Neural progenitor cell (in vitro differentiated cells): ENCODE measurements around the gene SLC43A2. TPM values are rescaled to one million over a fixed set of nuclear protein-coding genes. Genes with fewer than 3 reads are reported as not detected.

ENCODE experiments used
- DNase-seq: peaks from one replicate; pipeline ENCODE4 v3.0.0-alpha.2; 2016; ENCODE audit warnings: low spot score
- H2AFZ ChIP-seq: fragments of 200-600 bp; sonication (generic); replicated peaks from 2 replicates; pipeline ENCODE4 v1.6.1; 2016; ENCODE audit warnings: antibody characterized with exemption
- H3F3A ChIP-seq: fragments of 200-600 bp; sonication (generic); 2 replicates; pipeline ENCODE4 v1.6.1; 2016; ENCODE audit warnings: antibody characterized with exemption, low read depth
- H3K27ac ChIP-seq: fragments of 200-600 bp; sonication (generic); 2 replicates; pipeline ENCODE4 v1.5.1; 2016; ENCODE audit warnings: mild to moderate bottlenecking
- H3K27me3 ChIP-seq: fragments of 200-600 bp; sonication (generic); 2 replicates; pipeline ENCODE4 v1.6.1; 2016; ENCODE audit warnings: mild to moderate bottlenecking, moderate library complexity
- H3K36me3 ChIP-seq: fragments of 200-600 bp; sonication (generic); 2 replicates; pipeline ENCODE4 v1.5.1; 2016
- H3K4me1 ChIP-seq: fragments of 200-600 bp; sonication (generic); 2 replicates; pipeline ENCODE4 v1.6.1; 2016; ENCODE audit warnings: mixed run types
- H3K4me2 ChIP-seq: fragments of 200-600 bp; sonication (generic); 2 replicates; pipeline ENCODE4 v1.6.1; 2016
- H3K4me3 ChIP-seq: fragments of 200-600 bp; sonication (generic); 2 replicates; pipeline ENCODE4 v1.5.1; 2016
- H3K79me2 ChIP-seq: fragments of 200-600 bp; sonication (generic); 2 replicates; pipeline ENCODE4 v1.6.1; 2016; ENCODE audit warnings: low read depth
- H3K9ac ChIP-seq: fragments of 200-600 bp; sonication (generic); 2 replicates; pipeline ENCODE4 v1.6.1; 2016
- H3K9me3 ChIP-seq: fragments of 200-600 bp; sonication (generic); 2 replicates; pipeline ENCODE4 v1.5.1; 2016; ENCODE audit warnings: low read depth
- H4K20me1 ChIP-seq: fragments of 200-600 bp; sonication (generic); 2 replicates; pipeline ENCODE4 v1.6.1; 2016; ENCODE audit warnings: low read depth
- H3K27ac Mint-ChIP-seq: 3 replicates; pipeline ENCODE4 v1.8.0; 2021; ENCODE audit warnings: mixed read lengths
- H3K27me3 Mint-ChIP-seq: 2 replicates; pipeline ENCODE4 v1.8.0; 2022; ENCODE audit warnings: low read depth, mild to moderate bottlenecking, inconsistent platforms, moderate library complexity, mixed read lengths; ENCODE audit not compliant: insufficient read depth
- H3K36me3 Mint-ChIP-seq: 3 replicates; pipeline ENCODE4 v1.8.0; 2021; ENCODE audit warnings: mixed read lengths
- H3K4me1 Mint-ChIP-seq: 3 replicates; pipeline ENCODE4 v1.8.0; 2021; ENCODE audit warnings: mixed read lengths
- H3K4me3 Mint-ChIP-seq: 3 replicates; pipeline ENCODE4 v1.8.0; 2021; ENCODE audit warnings: mild to moderate bottlenecking, moderate library complexity, mixed read lengths
- H3K9me3 Mint-ChIP-seq: 3 replicates; pipeline ENCODE4 v1.8.0; 2020; ENCODE audit warnings: mixed read lengths
- EZH2 ChIP-seq: fragments of 200-600 bp; sonication (generic); IDR thresholded peaks from 2 replicates; pipeline ENCODE4 v1.6.1; 2017; ENCODE audit warnings: antibody characterized with exemption, mild to moderate bottlenecking, moderate library complexity
- EZH2phosphoT487 ChIP-seq: fragments of 200-600 bp; sonication (generic); IDR thresholded peaks from 2 replicates; pipeline ENCODE4 v1.6.1; 2017; ENCODE audit warnings: antibody characterized with exemption
- total RNA-seq: library from RNA; depleted of rRNA; stranded (reverse); fragments of >200 nt; gene quantifications from 2 replicates; pipeline ENCODE4 v1.2.3, GENCODE V29; 2015; ENCODE audit warnings: low replicate concordance
- TF ChIP-seq, protein P1 (sequence below): fragments of 200-600 bp; sonication (generic); IDR thresholded peaks from 2 replicates; pipeline ENCODE4 v1.5.1; 2017; ENCODE audit warnings: antibody characterized with exemption, mild to moderate bottlenecking

SLC43A2 gene
- total RNA-seq, 1 donor from 2014 or later = 6.8 TPM

DNA sequence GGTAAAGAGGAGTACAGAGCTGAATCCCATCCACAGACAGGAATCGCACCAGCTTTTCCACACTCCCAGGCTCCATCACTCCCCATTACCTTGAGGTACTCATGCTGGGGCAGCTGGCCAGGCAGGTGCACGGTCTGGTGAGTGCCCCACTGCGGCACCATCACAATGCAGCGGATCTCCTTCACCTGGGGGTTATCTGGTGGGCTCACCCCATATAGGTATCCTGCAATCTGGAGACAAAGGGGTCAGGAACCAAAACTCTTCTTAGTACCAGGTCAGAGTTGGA, 22.9 kb upstream of the SLC43A2 start:
- DNase-seq = no peak
- H3F3A ChIP-seq = peaks cover 60% of the 10 kb centered on the region
- H2AFZ ChIP-seq = no peak overlapping the region
- peaks cover 6% of the 10 kb centered on the region for H3K27me3 Mint-ChIP-seq
- H3K27me3 ChIP-seq = peaks cover 20% of the 10 kb centered on the region
- H3K36me3 ChIP-seq = peaks cover 15% of the 10 kb centered on the region
- H3K9me3 ChIP-seq = no peaks in the 10 kb centered on the region
- TF ChIP-seq EZH2phosphoT487 = no peak
- TF ChIP-seq, protein P1, sequence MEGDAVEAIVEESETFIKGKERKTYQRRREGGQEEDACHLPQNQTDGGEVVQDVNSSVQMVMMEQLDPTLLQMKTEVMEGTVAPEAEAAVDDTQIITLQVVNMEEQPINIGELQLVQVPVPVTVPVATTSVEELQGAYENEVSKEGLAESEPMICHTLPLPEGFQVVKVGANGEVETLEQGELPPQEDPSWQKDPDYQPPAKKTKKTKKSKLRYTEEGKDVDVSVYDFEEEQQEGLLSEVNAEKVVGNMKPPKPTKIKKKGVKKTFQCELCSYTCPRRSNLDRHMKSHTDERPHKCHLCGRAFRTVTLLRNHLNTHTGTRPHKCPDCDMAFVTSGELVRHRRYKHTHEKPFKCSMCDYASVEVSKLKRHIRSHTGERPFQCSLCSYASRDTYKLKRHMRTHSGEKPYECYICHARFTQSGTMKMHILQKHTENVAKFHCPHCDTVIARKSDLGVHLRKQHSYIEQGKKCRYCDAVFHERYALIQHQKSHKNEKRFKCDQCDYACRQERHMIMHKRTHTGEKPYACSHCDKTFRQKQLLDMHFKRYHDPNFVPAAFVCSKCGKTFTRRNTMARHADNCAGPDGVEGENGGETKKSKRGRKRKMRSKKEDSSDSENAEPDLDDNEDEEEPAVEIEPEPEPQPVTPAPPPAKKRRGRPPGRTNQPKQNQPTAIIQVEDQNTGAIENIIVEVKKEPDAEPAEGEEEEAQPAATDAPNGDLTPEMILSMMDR = no peak
- no peak for TF ChIP-seq EZH2
- peaks cover 10% of the 10 kb centered on the region for H3K4me1 Mint-ChIP-seq
- H3K4me3 ChIP-seq = no peak overlapping the region
- no peak overlapping the region for H3K27ac Mint-ChIP-seq
- H3K9me3 Mint-ChIP-seq = no peaks in the 10 kb centered on the region
- H3K4me2 ChIP-seq = no peak overlapping the region
- peaks cover 6% of the 10 kb centered on the region for H3K4me1 ChIP-seq
- H4K20me1 ChIP-seq = peaks cover 49% of the 10 kb centered on the region
- no peaks in the 10 kb centered on the region for H3K79me2 ChIP-seq
- H3K36me3 Mint-ChIP-seq = peaks cover 31% of the 10 kb centered on the region
- no peak overlapping the region for H3K9ac ChIP-seq
- no peak overlapping the region for H3K4me3 Mint-ChIP-seq
- H3K27ac ChIP-seq = no peak overlapping the region

DNA sequence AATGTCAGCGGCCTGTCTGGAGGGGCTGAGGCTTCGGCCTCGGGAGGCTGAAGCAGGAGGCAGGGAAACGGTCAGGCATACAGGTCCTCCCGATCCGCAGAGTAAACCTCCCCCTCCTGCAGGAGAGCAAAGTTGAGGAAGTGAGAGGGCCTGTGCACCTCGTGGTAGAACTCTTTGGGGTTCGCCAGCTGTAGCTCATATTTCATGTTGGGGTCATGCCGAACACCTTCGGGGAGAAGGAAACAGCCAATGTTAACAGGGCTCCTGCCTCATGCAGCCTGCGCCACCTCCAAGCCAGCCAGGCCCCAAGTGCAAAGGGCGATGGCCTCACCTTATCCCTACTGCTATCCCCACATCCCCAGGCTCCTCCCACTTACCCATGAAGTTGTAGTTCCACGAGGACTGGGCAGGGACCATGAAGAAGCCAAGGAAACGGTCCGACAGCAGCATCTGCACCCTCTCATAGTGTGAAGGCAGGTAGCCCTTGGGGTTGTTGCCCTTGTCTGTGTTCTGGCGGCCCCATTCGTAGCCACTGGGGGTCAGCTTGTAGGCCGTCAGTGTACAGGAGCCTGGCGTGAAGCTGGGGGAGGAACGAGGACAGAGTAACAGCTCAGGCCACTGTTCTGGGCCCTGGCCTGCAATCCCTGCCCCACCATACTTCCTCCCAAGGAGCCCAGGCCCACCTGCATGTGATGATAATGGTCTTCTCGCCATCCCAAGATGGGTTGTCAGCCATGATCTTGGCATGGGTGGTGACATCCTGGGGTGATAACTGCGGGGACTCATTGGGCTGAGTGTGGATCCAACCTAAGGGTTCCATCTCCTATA, 22.3 kb upstream of the SLC43A2 start:
- Histone ChIP-seq H3K4me1 (peaks cover 6% of the 10 kb centered on the region), H3F3A (peaks cover 60% of the 10 kb centered on the region), H3K36me3 (peaks cover 10% of the 10 kb centered on the region), H3K9ac (no peak overlapping the region), H3K9me3 (no peaks in the 10 kb centered on the region), H3K27ac (no peak overlapping the region), H4K20me1 (peaks cover 46% of the 10 kb centered on the region), H3K4me2 (no peak overlapping the region), H3K4me3 (no peak overlapping the region), H3K79me2 (no peaks in the 10 kb centered on the region), H2AFZ (no peak overlapping the region), H3K27me3 (peaks cover 22% of the 10 kb centered on the region)
- Mint-ChIP-seq H3K27me3 (peaks cover 6% of the 10 kb centered on the region), H3K9me3 (no peaks in the 10 kb centered on the region), H3K27ac (no peak overlapping the region), H3K36me3 (peaks cover 27% of the 10 kb centered on the region), H3K4me3 (peak overlapping the region; percentile 15), H3K4me1 (peaks cover 13% of the 10 kb centered on the region)
- TF ChIP-seq, protein P1 = no peak
- TF ChIP-seq EZH2 = no peak
- TF ChIP-seq EZH2phosphoT487 = no peak
- no peak for DNase-seq

DNA sequence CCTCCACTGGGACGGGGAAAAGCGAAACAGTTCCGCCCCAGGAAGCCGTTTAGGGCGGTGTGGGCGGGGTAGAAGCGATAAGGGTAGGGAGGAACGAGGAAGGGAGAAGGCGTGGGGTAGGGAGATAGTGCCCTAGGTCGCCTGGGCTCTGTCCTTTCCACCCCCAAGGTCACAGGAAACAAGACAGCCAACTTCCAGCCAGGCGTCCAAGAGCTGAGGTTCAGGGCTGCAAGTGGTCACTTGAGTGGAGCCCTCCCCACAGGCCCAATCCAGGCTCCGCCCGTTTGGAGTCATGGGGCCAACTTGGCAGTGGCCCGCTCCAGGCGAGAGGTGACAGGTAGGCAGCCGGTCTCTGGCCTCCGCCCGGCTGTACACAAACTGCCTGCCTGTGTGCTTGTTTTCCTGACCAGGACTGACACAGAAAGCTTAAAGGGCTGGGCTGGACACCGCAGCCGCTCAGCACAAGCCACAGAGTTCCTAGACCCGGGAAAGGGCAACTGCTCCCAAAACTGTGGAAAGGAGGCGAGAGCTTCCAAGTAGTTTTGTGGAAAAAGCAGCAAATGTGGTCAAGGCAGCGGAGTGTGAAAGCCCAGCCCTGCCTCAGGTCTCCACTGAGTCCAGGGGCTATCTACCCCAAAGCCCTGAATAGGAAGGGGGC, 21.3 kb upstream of the SLC43A2 start, which contains the start of gene RILP:
Gene RILP, minus strand, starts transcription at position 23 of the 658 bp plus-strand sequence. CDS start 62 bp downstream, outside the sequence.
- Histone ChIP-seq H3K27me3 (peaks cover 31% of the 10 kb centered on the region), H2AFZ (peak within 1 kb of the TSS; percentile 40), H3K9ac (no peak within 1 kb of the TSS), H3K4me3 (peak within 1 kb of the TSS; percentile 69), H3F3A (peaks cover 60% of the 10 kb centered on the region), H3K79me2 (no peaks in the 10 kb centered on the region), H3K4me2 (peak within 1 kb of the TSS; percentile 94), H4K20me1 (peaks cover 46% of the 10 kb centered on the region), H3K36me3 (peaks cover 7% of the 10 kb centered on the region), H3K9me3 (no peaks in the 10 kb centered on the region), H3K27ac (peak within 1 kb of the TSS; percentile 67), H3K4me1 (peaks cover 11% of the 10 kb centered on the region)
- Mint-ChIP-seq H3K27me3 (peaks cover 6% of the 10 kb centered on the region), H3K9me3 (no peaks in the 10 kb centered on the region), H3K4me1 (peaks cover 22% of the 10 kb centered on the region), H3K36me3 (peaks cover 23% of the 10 kb centered on the region), H3K4me3 (peak within 1 kb of the TSS; percentile 79), H3K27ac (no peak within 1 kb of the TSS)
- TF ChIP-seq, protein P1 = no peak
- TF ChIP-seq EZH2 (no peak), EZH2phosphoT487 (no peak)
- DNase-seq = no peak
